PC-3 (cell line): ENCODE measurements around the gene SNX32. TPM values are rescaled to one million over a fixed set of nuclear protein-coding genes. Genes with fewer than 3 reads are reported as not detected.

Experiments used
- ATAC-seq: fragments of 200-7000 bp; cut with Tn5 transposase; 2 replicates; pipeline ENCODE4 v1.9.1; 2020; ENCODE audit warnings: mild to moderate bottlenecking, moderate library complexity
- BruUV-seq: library from RNA; stranded (reverse); fragments of 400-500 nt; replicated peaks from 2 replicates; lab custom pipeline; 2021; lab: Mats Ljungman, UMichigan
- CTCF ChIA-PET: fragments of 300-600 bp; sonication (Branson Sonifier 250); formaldehyde crosslinking; loops from one replicate; lab custom pipeline; 2022; ENCODE audit warnings: antibody characterized with exemption; lab: Charles Lee
- POLR2A ChIA-PET: fragments of 300-600 bp; sonication (Branson Sonifier 250); formaldehyde crosslinking; loops from one replicate; lab custom pipeline; 2022; ENCODE audit warnings: antibody characterized with exemption; ENCODE audit not compliant: unreplicated experiment; lab: Charles Lee
- DNase-seq: peaks from one replicate; pipeline ENCODE4 v3.0.0-alpha.2; 2015
- H2AFZ ChIP-seq: fragments of 300-600 bp; sonication (generic); 2 replicates; pipeline ENCODE4 v1.6.0; 2016; ENCODE audit warnings: antibody characterized with exemption, low read length
- H3F3A ChIP-seq: fragments of 300-600 bp; sonication (generic); one replicate; pipeline ENCODE4 v1.6.0; 2017; ENCODE audit warnings: antibody characterized with exemption, low read length, control low read depth, mild to moderate bottlenecking; ENCODE audit not compliant: unreplicated experiment
- H3K27ac ChIP-seq: fragments of 300-600 bp; sonication (generic); 2 replicates; pipeline ENCODE4 v1.5.1; 2016; ENCODE audit warnings: mild to moderate bottlenecking, low read length
- H3K27me3 ChIP-seq: fragments of 300-600 bp; sonication (generic); 2 replicates; pipeline ENCODE4 v1.6.1; 2016; ENCODE audit warnings: low read length, mixed read lengths
- H3K36me3 ChIP-seq: fragments of 300-600 bp; sonication (generic); 2 replicates; pipeline ENCODE4 v1.6.1; 2016; ENCODE audit warnings: low read depth, mixed run types, low read length, mixed read lengths
- H3K4me1 ChIP-seq: fragments of 300-600 bp; sonication (generic); 2 replicates; pipeline ENCODE4 v1.5.1; 2016; ENCODE audit warnings: low read length; ENCODE audit not compliant: insufficient read depth
- H3K4me2 ChIP-seq: fragments of 300-600 bp; sonication (generic); 2 replicates; pipeline ENCODE4 v1.6.0; 2016; ENCODE audit warnings: low read length
- H3K4me3 ChIP-seq: fragments of 300-600 bp; sonication (generic); 2 replicates; pipeline ENCODE4 v1.5.1; 2016; ENCODE audit warnings: mild to moderate bottlenecking, low read length, mixed read lengths
- H3K79me2 ChIP-seq: fragments of 300-600 bp; sonication (generic); 2 replicates; pipeline ENCODE4 v1.6.1; 2017; ENCODE audit warnings: low read length, mixed read lengths
- H3K9ac ChIP-seq: fragments of 300-600 bp; sonication (generic); 2 replicates; pipeline ENCODE4 v1.6.0; 2016; ENCODE audit warnings: mild to moderate bottlenecking, low read length
- H3K9me2 ChIP-seq: fragments of 300-600 bp; sonication (generic); replicated peaks from 2 replicates; pipeline ENCODE4 v1.6.1; 2016; ENCODE audit warnings: mixed run types, low read length, mixed read lengths
- H3K9me3 ChIP-seq: fragments of 300-600 bp; sonication (generic); 2 replicates; pipeline ENCODE4 v1.6.1; 2016; ENCODE audit warnings: low read length, mixed read lengths
- H4K20me1 ChIP-seq: fragments of 300-600 bp; sonication (generic); 2 replicates; pipeline ENCODE4 v1.6.1; 2016; ENCODE audit warnings: low read length, mixed read lengths
- EZH2 ChIP-seq: fragments of 300-600 bp; sonication (generic); IDR thresholded peaks from one replicate; pipeline ENCODE4 v1.6.1; 2017; ENCODE audit warnings: antibody characterized with exemption, mild to moderate bottlenecking, low read length; ENCODE audit not compliant: unreplicated experiment
- EZH2phosphoT487 ChIP-seq: fragments of 300-600 bp; sonication (generic); IDR thresholded peaks from 2 replicates; pipeline ENCODE4 v1.6.1; 2018; ENCODE audit warnings: mild to moderate bottlenecking, antibody characterized with exemption, low read length, borderline replicate concordance
- intact Hi-C: fragments of 100-400 bp; cut with micrococcal nuclease; formaldehyde crosslinking; loops from 2 replicates; pipeline ENCODE4 v1.9.0; 2023
- total RNA-seq: library from RNA; depleted of rRNA; stranded (reverse); fragments of >200 nt; gene quantifications from 2 replicates; pipeline ENCODE4 v1.2.3, GENCODE V29; 2014
- TF ChIP-seq, protein P1 (sequence below): fragments of 300-600 bp; sonication (generic); conservative IDR thresholded peaks from 2 replicates; pipeline ENCODE4 v1.5.1; 2017; ENCODE audit warnings: antibody characterized with exemption, low read depth, mild to moderate bottlenecking, low read length

SNX32 gene
- total RNA-seq, 1 experiment from 2014 or later = not detected

GRCh38 chr11:65787649-65788622, 45.8 kb upstream of the SNX32 start:
- intact Hi-C loops = no loop called here
- DNase-seq (no peak), ATAC-seq (no peak)
- Histone ChIP-seq H3K9ac (peak overlapping the region; percentile 23; the same call in 1 of the 2 replicates), H3K9me2 (no peaks in the 10 kb centered on the region), H3K4me1 (peaks cover 60% of the 10 kb centered on the region), H3K79me2 (peaks cover 39% of the 10 kb centered on the region), H3K27me3 (no peaks in the 10 kb centered on the region; the same call in 1 of the 2 replicates), H3K4me3 (peak overlapping the region; percentile 92), H3K36me3 (no peaks in the 10 kb centered on the region), H4K20me1 (peaks cover 19% of the 10 kb centered on the region; the same call in 1 of the 2 replicates), H3F3A (no peaks in the 10 kb centered on the region), H2AFZ (peak overlapping the region; percentile 56), H3K9me3 (no peaks in the 10 kb centered on the region), H3K4me2 (peak overlapping the region; percentile 99), H3K27ac (no peak overlapping the region)
- POLR2A ChIA-PET = interaction anchor here (0.6 kb wide), 1 partner anchor 208 kb away, joined by 6 read pairs; no protein-coding TSS in a partner anchor
- CTCF ChIA-PET = no interaction called here
- no TSS peak for BruUV-seq
- TF ChIP-seq, protein P1, sequence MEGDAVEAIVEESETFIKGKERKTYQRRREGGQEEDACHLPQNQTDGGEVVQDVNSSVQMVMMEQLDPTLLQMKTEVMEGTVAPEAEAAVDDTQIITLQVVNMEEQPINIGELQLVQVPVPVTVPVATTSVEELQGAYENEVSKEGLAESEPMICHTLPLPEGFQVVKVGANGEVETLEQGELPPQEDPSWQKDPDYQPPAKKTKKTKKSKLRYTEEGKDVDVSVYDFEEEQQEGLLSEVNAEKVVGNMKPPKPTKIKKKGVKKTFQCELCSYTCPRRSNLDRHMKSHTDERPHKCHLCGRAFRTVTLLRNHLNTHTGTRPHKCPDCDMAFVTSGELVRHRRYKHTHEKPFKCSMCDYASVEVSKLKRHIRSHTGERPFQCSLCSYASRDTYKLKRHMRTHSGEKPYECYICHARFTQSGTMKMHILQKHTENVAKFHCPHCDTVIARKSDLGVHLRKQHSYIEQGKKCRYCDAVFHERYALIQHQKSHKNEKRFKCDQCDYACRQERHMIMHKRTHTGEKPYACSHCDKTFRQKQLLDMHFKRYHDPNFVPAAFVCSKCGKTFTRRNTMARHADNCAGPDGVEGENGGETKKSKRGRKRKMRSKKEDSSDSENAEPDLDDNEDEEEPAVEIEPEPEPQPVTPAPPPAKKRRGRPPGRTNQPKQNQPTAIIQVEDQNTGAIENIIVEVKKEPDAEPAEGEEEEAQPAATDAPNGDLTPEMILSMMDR = no peak
- TF ChIP-seq EZH2phosphoT487 = no peak
- TF ChIP-seq EZH2 = no peak

GRCh38 chr11:65788821-65789220, 44.9 kb upstream of the SNX32 start:
- peak overlapping the region; percentile 92 for H3K4me3 ChIP-seq

More at GRCh38 chr11:65788821-65789220, 44.9 kb upstream of the SNX32 start:
- Histone ChIP-seq H3K79me2 (peaks cover 44% of the 10 kb centered on the region), H3K27me3 (no peaks in the 10 kb centered on the region; the same call in 1 of the 2 replicates), H3K4me2 (peak overlapping the region; percentile 99), H3K9me2 (no peaks in the 10 kb centered on the region), H3K4me1 (peaks cover 69% of the 10 kb centered on the region), H3K27ac (no peak overlapping the region), H3K9me3 (no peaks in the 10 kb centered on the region), H2AFZ (no peak overlapping the region), H3K9ac (no peak overlapping the region), H3F3A (no peaks in the 10 kb centered on the region), H4K20me1 (peaks cover 24% of the 10 kb centered on the region; the same call in 1 of the 2 replicates), H3K36me3 (no peaks in the 10 kb centered on the region)
- POLR2A ChIA-PET = no interaction called here
- intact Hi-C loops = no loop called here
- ATAC-seq (no peak), DNase-seq (no peak)
- CTCF ChIA-PET = interaction anchor here (0.9 kb wide), 1 partner anchor 9 kb away, joined by 5 read pairs; no protein-coding TSS in a partner anchor
- no TSS peak for BruUV-seq
- TF ChIP-seq, protein P1 = no peak
- TF ChIP-seq EZH2phosphoT487 (no peak), EZH2 (no peak)
